ENCODE results near the gene SPRED2.

DNA sequence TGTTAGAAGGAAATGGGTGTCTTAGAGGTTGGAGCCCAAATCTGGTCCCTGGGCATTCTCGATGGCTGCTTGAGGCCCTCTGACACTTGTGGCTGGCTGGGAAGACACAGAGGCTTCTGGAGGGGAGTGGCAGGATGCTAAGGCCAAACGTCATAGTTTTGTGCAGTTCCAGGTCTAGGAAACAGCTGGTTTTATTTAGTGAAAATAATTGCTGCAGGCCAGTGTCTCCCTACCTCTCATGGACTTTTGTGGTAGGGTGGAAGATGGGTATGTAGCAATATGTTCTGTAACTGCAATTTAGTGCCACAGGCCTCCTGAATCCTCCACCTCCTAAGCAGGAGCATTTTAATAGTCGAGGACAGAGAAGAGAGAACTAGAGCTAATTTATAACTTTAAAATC lies 32.2 kb upstream of the SPRED2 start:
- TF ChIP-seq, protein P1, sequence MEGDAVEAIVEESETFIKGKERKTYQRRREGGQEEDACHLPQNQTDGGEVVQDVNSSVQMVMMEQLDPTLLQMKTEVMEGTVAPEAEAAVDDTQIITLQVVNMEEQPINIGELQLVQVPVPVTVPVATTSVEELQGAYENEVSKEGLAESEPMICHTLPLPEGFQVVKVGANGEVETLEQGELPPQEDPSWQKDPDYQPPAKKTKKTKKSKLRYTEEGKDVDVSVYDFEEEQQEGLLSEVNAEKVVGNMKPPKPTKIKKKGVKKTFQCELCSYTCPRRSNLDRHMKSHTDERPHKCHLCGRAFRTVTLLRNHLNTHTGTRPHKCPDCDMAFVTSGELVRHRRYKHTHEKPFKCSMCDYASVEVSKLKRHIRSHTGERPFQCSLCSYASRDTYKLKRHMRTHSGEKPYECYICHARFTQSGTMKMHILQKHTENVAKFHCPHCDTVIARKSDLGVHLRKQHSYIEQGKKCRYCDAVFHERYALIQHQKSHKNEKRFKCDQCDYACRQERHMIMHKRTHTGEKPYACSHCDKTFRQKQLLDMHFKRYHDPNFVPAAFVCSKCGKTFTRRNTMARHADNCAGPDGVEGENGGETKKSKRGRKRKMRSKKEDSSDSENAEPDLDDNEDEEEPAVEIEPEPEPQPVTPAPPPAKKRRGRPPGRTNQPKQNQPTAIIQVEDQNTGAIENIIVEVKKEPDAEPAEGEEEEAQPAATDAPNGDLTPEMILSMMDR (IDR thresholded peaks at IDR 0.05) = no peak
- TF ChIP-seq ZFX (IDR thresholded peaks at IDR 0.05; ENCODE audit: borderline replicate concordance) = no peak

Measured in 22Rv1 (cell line).